H7 (cell line): ENCODE data around the gene IL17RD. TPM values are rescaled to one million over a fixed set of nuclear protein-coding genes. Genes with fewer than 3 reads are reported as not detected.

Source experiments
- DNase-seq: peaks from one replicate; pipeline ENCODE4 v3.0.0; 2012
- H3K27me3 ChIP-seq: 2 replicates; pipeline ENCODE4 v1.6.0; 2011; ENCODE audit warnings: mild to moderate bottlenecking, low read length; ENCODE audit not compliant: control insufficient read depth, insufficient read depth
- H3K36me3 ChIP-seq: replicated peaks from 2 replicates; pipeline ENCODE4 v1.5.1; 2011; ENCODE audit warnings: low read length; ENCODE audit not compliant: control insufficient read depth, insufficient read depth
- H3K4me3 ChIP-seq: 2 replicates; pipeline ENCODE4 v1.5.1; 2011; ENCODE audit warnings: low read depth, mild to moderate bottlenecking, control low read depth, low read length, moderate library complexity; ENCODE audit not compliant: insufficient read depth
- total RNA-seq: library from RNA; depleted of rRNA; stranded (reverse); fragments of >200 nt; shearing (Covaris generic); gene quantifications from 2 replicates; pipeline ENCODE4 v1.2.3, GENCODE V29; 2014; rRNA removed

The IL17RD gene
- total RNA-seq: 31.6 and 33.4 TPM in 2 replicates

DNA sequence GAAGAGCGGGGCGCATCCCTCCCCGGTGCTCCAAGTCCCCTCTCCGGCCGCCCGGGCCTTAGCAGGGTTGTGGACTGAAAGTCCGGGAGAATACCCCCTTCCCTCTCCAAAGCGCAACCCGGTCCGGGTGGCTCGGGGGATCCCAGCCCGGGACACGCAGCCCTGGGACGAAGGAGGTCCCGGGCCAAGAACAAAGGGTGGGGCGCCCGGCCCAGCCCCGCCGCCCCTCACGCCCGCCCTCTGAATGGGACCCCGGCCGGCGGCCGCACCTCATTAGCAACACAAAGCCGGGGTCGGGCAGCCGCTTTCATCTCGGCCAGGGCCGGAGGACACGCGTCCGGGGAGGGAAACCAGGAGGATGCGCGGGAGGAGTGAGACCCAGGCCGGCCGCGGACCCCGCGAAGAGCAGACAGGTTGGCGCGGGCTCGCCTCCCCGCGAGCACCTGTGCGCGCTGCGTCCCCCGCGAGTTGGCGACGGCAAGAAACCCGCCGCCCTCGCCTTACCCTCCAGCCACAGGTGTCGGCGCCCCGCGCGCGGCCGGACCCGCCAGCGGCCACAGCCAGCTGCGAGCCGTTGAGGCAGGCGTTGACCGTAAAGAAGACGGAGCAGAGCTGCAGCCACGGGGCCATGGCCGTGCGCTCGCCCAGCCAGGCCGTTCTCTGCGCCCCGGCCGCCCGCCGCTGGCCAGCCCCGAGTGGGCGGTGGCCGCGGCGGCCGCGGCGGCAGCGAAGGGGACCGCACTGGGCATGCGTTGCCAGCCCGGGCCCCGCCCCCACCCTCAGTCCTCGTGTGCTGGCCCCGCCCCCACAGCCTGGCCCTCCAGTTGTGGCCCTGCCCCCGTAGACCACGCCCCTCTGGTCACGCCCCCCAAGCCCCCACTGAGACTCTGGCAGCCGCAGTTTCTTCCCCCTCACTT is at the start of gene IL17RD:
IL17RD (minus strand) TSS at position 697 of the 917 bp plus-strand sequence; CDS start at position 630, 67 bp downstream.
- Histone ChIP-seq H3K4me3 (peak within 1 kb of the TSS; percentile 88), H3K27me3 (peaks cover 8% of the 10 kb centered on the region; the same call in 1 of the 2 replicates), H3K36me3 (no peaks in the 10 kb centered on the region)
- peak; percentile 97 for DNase-seq

- Histone ChIP-seq H3K4me3 (no peak overlapping the region), H3K27me3 (peaks cover 3% of the 10 kb centered on the region; the same call in 1 of the 2 replicates), H3K36me3 (no peaks in the 10 kb centered on the region)
- DNase-seq: no peak
Observed at GRCh38 chr3:57206423-57206822, 41.3 kb upstream of the IL17RD start.

- peak; percentile 83 for DNase-seq
- Histone ChIP-seq H3K27me3 (peaks cover 9% of the 10 kb centered on the region; the same call in 1 of the 2 replicates), H3K36me3 (no peaks in the 10 kb centered on the region), H3K4me3 (no peak within 1 kb of the TSS)
Observed at GRCh38 chr3:57199895-57200297, 34.7 kb upstream of the IL17RD start, which contains the start of gene HESX1. HESX1 (minus strand) TSS chr3:57199978; CDS start chr3:57199918, 60 bp downstream.

DNA sequence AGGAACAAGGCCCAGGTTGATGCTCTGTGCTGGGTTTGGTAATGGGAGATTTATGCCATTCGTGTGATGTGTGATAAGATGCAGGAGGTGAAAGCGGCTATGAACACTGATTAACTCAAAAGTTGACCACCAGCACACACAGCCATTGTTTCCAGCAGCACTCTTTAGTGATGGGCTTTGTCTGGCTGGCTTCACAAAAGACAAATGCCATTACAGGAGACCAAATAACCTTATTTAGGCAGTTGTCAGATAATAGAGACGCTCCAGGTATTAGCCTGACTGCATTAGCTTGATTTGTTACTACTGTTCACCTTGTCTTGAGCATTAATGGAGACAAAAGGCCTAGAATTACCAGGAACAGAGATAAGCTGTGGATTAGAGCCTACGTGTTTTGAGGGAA is 29.5 kb upstream of the IL17RD start:
- no peaks in the 10 kb centered on the region for H3K36me3 ChIP-seq
- no peak for DNase-seq
- no peaks in the 10 kb centered on the region; the same call in 1 of the 2 replicates for H3K27me3 ChIP-seq
- no peak overlapping the region for H3K4me3 ChIP-seq

DNA sequence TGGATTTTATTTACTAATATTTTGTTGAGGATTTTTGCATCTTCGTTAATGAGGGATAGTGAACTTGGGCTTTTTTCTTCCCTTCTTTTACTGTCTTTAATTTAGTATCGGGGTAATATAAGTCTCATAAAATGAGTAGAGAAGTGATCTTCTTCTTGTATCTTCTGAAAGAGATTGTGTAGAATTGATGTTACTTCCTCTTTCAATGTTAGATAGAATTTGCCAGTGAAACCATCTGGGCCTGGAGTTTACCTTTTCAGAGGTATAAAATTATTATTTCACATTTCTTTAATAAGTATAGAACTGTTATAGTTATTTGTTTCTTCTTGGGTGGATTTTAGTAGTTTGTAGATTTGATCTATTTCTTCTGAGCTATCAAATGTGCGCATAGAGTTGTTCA is 26.9 kb upstream of the IL17RD start:
- H3K27me3 ChIP-seq: no peaks in the 10 kb centered on the region
- no peak overlapping the region for H3K4me3 ChIP-seq
- no peaks in the 10 kb centered on the region for H3K36me3 ChIP-seq
- DNase-seq: no peak

GRCh38 chr3:57184526-57184925 is 19.4 kb upstream of the IL17RD start:
- no peaks in the 10 kb centered on the region for H3K27me3 ChIP-seq
- H3K4me3 ChIP-seq: no peak overlapping the region
- DNase-seq: peak; percentile 62
- H3K36me3 ChIP-seq: no peaks in the 10 kb centered on the region

DNA sequence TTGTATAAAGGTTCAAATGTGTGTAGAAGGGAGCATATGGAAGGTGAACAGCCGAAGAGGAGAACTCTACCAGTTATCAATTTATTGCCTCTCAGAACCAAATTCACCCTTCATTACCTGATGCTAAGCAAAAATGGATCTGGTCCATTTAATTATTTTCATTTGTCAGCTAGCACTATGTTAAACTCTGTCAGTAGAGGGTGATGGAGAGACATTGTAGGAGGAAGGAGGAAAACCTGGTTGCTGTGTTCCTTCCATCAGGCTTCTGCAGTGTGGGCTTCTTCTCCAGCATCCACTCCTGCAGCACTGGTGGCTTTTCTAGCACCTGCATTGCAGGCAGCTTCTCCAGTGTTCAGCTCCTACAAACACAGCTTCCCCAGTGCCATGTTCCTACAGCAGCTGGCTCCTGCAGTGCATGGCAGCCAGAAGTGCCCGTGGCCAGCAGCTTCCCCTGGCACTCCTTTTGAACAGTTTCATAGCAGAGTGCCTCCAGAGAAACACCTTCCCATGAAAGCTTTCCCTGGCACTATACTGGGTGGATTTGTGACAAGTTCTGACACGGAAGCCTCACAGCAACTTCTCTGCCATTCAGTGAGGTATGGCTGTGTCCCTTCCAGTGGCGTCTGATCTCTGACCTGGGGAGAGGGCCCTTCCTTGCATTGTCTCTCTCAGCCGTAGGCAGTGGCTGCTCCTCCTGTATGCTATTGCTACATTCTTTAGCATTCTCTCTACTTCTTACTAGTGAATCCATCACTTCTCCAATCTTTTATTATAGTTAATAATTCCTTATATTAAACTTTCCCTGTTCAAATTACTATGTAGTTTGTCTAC is 14.6 kb upstream of the IL17RD start:
- peak; percentile 65 for DNase-seq
- Histone ChIP-seq H3K27me3 (no peaks in the 10 kb centered on the region), H3K36me3 (no peaks in the 10 kb centered on the region), H3K4me3 (no peak overlapping the region)

DNA sequence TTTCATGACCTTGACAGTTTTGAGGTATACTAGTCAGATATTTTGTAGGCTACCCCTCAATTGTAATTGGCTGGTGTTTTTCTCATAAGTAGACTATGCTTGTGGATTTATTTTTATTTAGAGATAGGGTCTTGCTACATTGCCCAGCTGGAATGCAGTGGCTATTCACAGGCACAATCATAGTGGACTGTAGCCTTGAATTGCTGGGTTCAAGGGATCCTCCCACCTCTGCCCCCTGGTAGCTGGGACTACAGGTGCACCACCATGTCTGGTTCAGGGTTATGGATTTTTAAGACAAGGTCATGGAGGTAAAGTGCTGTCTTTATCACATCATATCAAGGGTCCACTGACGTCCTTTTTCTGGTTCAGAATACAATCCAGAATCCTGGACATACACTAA is 10.9 kb upstream of the IL17RD start:
- Histone ChIP-seq H3K4me3 (no peak overlapping the region), H3K36me3 (no peaks in the 10 kb centered on the region), H3K27me3 (no peaks in the 10 kb centered on the region)
- no peak for DNase-seq

DNA sequence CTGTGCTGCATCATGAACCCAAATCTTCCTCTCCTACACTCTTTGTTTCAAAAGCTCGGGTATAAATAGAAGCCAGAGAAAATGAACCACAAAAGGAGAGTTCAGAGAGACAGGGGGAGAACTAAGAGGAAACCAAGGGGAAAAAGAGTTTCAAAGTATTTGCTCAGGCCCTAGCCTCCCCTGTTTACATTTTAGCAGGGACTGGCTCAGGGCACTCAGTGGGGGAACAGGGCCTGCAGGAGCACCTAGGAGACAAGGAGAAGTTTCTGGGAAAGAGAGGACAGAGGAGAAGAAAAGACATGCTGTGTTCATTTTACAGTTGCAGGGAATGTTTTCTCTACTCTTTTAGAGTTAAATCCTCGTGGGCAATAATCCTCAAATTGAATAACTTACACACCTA is 8.5 kb upstream of the IL17RD start:
- DNase-seq: no peak

DNA sequence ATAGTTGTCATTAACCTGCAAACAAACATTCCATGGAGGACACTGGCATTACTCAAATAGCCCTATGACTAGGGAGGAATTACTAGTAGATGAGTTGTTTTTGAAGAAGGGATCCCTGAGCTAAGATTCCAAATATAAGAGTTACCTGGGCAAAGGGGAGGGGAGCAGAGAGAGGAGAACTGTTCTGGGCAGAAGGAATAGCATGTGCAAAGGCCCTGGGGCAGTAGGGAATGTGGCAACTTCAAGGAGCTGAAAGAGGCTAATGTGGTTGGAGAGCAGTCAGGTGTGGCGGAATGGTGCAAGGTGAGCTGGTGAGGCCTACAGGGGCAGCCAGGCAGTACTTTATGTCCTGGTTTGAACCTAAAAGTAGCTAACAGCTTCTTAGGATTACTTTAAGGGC is 5.8 kb upstream of the IL17RD start:
- no peaks in the 10 kb centered on the region for H3K36me3 ChIP-seq
- no peaks in the 10 kb centered on the region for H3K27me3 ChIP-seq
- DNase-seq: no peak
- no peak overlapping the region for H3K4me3 ChIP-seq

More for the DNA sequence above, 8.5 kb upstream of the IL17RD start:
- no peaks in the 10 kb centered on the region for H3K36me3 ChIP-seq
- no peak overlapping the region for H3K4me3 ChIP-seq
- no peaks in the 10 kb centered on the region for H3K27me3 ChIP-seq

DNA sequence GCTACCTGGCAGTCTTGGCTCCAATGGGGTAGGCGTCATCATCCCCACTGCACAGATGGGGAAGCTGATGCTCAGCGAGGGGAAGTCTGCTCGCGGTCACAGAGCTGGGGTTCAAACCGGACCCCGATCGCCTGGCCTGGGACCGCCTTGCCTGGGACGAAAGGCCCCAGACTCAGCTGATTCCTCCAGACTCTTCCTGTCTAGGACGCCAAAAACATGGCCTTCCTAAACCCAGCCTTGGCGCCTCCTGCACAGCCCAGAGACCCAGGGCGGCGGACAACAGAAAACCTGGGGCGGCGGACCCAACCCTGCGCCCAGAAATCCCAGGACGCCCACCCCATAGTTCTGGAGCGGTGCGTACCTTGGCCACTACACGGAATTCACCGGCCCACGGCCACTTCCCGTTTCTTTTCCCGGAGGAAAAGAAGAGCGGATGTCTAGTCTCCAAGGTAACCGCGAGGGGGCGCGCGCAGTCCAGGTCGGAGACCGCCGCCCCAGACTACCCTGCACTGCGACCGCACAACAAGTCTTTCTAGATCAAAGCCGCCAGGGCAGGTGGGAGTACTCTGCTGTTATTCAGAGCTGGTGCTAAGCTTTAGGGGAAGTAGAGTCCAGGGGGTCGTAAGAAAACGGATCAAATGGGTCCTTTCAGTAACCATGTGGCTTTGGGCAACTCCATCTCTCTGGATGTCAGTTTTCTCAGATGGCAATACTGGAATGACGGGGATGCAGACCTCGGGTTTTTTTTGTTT is 4.9 kb upstream of the IL17RD start:
- Histone ChIP-seq H3K27me3 (no peaks in the 10 kb centered on the region), H3K36me3 (no peaks in the 10 kb centered on the region), H3K4me3 (peak overlapping the region; percentile 24)
- peak; percentile 89 for DNase-seq

DNA sequence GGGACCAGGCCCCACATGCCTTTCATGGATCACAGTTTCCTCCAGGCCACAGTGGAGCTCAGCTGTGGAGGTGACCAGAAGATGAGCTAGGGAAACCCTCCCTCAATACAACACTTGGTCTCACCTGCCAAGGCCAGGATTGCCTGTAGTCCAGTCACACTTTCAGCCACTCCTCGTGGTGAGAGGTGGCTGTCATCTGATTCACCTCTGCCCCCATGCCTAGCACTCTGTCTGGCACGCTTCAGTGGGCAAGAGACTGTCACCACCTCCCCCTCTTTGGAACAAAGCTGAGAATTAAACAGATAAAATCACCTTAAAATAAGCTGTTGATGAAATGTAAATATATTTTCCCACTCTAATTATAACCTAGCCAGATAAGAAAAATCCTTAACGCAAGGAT is 4.0 kb upstream of the IL17RD start:
- DNase-seq: no peak
- H3K36me3 ChIP-seq: no peaks in the 10 kb centered on the region
- H3K27me3 ChIP-seq: peaks cover 4% of the 10 kb centered on the region; the same call in 1 of the 2 replicates
- H3K4me3 ChIP-seq: no peak overlapping the region

DNA sequence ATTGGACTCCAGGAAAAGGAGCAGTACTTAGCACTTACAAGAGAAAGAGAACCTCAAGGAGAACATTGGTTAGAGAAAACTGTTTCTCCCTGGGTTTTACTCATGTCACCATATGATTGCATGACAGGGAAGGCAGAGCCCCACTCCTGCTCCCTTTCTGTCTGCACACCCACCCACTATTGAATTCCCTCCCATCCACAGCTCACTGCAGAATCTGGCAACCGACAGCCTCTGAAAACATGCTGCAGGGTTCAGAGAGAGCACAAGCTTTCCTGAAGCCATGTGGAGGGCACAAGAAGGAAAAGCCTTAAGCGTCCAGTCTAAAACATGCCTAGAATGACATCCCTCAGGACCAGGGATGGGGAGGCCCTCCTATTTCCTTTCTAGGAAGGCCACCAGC is 3.0 kb upstream of the IL17RD start:
- Histone ChIP-seq H3K4me3 (no peak overlapping the region), H3K36me3 (no peaks in the 10 kb centered on the region), H3K27me3 (peaks cover 7% of the 10 kb centered on the region; the same call in 1 of the 2 replicates)
- no peak for DNase-seq

- H3K4me3 ChIP-seq: no peak overlapping the region
- DNase-seq: no peak
- H3K36me3 ChIP-seq: no peaks in the 10 kb centered on the region
- peaks cover 8% of the 10 kb centered on the region; the same call in 1 of the 2 replicates for H3K27me3 ChIP-seq
Observed at GRCh38 chr3:57166660-57167059, 1.5 kb upstream of the IL17RD start.
